NCI-H2196 treated with DMSO at 0.1 percent for 48 hours (cell line): Measurements from ENCODE around the gene U2AF2.
A peak's percentile ranks its signal among the peaks of the same experiment; 100 is the strongest.

Source experiments
- DNase-seq: peaks from one replicate; lab custom pipeline; 2025; ENCODE audit not compliant: unreplicated experiment; lab: John Stamatoyannopoulos, UW

Gene U2AF2

DNA sequence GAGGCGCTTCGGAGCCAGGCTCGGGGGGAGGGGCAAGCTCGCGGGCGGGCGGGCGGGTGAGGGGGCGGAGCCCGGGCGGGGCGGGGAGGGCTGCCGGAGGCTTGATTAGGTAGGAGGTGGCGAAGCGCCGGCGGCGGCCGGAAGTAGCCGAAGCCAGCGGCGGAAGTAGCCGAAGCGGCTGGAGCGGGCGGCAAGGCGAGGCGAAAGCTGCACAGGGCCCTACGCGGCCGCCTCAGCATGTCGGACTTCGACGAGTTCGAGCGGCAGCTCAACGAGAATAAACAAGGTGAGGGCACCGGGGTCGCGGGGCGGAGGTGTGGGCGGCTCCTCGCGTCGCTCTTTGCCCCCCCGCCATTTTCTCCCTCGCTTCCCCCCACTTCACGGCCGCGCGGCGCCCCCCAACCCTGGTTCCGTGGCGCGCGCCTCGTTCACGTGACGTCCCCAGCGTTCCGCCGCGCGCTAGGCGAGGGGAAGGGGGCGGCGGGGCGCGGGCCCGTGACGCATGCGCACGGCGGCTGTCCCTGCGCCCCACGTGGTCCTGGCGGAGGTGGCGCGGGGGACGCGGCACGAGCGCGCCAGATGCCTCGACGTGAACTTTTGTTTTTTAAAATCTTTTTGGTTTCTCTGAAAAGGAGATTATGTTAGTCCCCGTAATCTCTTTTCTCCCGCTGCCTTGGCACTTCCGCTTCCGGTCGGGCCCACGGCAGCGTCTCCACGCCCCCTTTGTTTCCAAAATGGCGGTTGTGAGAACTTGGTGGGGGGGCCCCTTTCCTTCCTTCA, at the start of gene U2AF2:
Gene U2AF2, plus strand, starts transcription at position 168 of the 780 bp plus-strand sequence. Its CDS starts 70 bp downstream, at position 238.
- peak; percentile 92 for DNase-seq

DNA sequence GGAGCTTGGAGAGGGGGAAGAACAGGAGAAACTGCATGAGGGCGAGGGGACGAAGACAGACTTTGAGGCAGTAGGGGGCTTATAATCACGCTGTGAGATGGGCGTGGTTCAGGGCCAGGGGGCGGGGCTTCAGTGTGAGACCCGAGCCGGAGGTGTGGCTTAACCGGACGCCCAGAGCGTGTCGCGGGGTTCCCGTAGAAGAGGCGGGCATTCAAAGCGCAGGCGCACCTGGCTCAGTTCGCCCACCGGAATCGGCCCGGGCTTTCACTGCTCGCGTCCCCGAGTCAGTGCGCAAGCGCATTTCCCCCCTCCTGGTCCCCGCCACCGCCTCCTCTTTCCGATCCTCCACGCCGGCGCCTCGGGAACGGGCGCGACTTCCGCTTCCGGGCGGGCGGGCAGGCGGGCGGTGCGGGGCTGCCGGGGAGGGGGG, 49.6 kb upstream of the U2AF2 start:
- peak; percentile 97 for DNase-seq

DNA sequence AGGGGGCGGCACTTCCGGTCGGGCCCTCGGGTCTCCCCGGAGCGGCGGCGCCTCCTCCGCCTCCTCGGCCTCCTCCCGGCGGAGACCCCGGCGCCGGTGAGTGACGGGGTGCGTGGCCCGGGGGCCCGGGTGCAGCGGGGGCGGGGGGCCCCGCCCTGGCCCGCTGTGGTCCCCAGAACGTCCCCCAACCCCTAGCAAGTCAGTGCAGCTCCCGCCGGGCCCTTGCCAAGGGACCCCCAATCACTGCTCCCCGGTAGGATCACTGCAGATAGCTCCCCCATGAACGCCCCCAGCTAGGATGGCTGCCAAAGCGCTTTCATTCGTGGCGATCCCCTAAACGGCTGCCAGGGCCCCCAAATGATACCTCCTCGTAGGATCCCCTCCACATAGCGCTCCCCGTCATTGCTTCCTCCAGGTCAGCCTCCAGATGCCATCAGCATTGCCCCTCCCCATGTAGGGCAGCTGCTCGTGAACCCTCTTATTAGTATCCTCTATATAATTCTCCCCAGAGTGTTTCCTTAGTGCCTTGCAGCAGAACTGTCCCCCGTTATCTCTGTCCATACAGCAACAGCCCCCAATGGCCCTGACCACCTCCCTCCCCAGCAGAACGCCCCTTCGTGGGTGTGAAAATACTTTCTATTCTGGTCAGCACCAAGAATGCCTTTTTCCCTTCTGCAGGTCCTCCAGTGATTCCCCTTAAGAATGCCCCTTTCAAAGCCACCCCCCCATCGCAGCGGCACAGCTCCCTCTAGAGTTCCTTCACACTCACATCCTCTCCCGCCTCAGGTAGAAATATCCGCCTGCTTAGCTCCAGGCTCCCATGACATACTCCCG, 49.0 kb upstream of the U2AF2 start, which contains the start of gene ZNF865:
Gene ZNF865, plus strand, starts transcription at position 11 of the 834 bp plus-strand sequence. CDS start 7,972 bp downstream, outside the sequence.
- DNase-seq: peak; percentile 78

DNA sequence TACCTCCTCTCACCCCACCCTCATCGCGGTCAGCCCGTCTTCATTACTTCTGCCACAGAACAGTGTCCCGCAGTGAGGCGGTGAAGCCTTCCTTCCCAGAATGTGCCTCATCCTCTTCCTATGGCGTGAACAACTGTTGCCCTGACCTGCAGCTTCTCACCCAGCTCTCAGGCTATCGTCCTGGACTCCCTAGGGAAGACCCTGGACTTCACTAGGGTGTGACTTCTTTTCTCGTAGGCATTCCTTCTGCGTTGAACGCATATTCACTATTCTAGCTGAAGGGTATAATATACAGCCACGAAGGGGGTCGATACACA, 48.4 kb upstream of the U2AF2 start:
- no peak for DNase-seq

DNA sequence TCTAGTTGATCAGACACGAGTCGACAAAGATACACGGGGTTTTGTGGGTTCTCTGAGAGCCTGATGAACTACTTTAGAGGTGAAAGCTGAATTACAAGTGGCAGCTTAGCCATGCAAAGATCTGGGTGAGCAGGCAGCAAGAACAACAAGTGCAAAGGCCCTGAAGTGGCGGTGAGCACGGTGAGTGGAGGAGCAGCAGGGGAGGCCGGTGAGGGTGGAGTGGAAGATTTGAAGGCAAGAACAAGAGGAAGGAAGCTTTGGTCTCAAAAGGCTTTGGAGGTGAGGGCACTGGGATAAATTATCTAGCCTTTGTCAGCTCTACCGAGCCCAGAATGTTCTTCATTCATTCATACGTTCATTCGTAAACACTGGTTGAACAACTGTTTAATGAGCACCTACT, 48.0 kb upstream of the U2AF2 start:
- DNase-seq: no peak

DNA sequence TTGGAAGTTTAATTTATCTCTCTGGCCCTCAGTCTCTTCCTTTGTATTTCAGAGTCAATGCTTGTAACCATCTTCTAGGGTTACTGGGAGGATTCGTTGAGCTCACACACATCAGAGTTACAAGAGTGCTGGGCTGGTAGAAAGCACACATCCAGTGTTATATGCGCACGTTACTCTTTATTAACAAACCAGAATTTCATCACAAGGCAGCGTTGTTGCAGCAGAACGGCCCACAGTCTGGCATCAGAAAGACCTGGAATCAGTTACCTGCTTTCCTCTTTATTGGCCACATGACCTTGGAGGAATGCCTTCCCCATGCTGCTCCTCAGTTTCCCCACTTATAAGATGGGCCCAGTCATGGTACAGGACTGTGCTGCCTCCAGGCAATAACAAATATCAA, 45.5 kb upstream of the U2AF2 start:
- DNase-seq: no peak

DNA sequence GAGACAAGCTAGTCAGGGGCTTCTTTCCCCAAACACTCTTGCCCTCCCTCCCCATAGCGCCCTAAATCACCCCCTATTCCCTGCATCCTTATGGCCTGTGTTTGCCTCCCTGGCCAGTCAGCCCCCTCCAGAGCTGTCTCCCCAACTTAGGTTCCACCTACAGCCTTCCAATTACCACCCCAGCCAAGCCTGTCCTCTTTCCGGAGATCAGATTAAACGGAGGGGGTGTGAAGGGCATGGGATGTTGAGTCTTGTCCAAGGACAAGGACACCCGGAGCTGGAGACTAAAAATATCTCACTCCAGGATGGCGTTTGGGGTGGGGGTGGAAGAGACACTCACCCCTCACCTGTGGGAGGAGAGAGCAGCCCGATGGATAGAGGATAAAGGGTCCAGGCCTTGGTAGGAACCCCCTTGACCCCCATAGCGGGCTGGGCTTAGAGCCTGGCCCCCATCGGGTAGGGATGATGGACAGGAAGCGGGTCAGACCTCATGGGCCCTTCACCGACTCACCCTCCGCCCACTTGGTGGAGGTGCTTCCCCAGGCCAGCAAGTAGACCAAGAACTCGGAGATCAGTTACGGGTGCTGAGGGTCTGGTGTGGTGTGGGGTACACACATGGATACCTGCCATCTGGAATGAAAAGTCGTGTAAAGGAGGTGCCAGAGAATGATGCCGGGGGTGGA, 43.4 kb upstream of the U2AF2 start:
- no peak for DNase-seq

DNA sequence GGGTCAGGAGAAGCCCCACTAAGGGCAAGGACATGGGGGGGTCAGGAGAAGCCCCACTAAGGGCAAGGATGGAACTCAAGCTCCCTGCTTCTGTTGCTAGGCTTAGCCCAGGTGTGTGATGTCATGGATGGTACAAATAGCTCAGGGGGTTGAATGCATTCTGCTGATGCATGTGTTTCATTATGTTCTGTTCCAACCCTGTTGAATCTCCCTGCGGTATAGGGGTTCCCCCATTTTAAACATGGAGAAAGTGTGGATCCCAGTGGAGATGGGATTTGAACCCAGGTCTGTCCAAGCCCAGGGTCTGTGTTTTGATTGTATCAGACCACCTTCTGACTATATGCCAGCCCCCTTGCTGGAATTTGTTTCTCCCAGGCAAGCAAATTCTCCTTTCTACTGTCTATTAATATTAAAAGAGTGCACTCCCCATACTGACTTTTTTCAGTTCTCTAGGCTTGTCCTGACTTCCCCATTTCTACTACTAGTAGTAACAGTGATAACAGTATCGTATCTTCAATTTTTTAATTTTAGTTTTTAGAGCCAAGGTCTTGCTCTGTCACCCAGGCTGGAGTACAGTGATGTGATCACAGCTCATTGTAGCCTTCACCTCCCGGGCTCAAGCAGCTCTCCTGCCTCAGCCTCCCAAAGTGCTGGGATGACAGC, 42.7 kb upstream of the U2AF2 start:
- DNase-seq: no peak

DNA sequence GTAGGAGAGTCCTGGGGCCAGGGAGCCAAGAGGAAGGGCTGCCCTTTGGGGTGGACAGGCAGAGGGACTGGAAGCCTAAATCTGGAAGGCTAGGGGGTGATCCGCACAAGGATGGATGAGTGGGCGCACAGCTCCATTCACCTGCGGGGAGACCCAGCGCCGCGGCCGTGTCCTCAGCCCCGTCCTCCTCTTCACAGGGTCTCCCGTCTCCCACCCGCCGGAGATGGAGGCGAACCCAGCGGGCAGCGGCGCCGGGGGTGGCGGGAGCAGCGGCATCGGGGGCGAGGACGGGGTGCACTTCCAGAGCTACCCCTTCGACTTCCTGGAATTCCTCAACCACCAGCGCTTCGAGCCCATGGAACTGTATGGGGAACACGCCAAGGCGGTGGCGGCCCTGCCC, 41.4 kb upstream of the U2AF2 start:
- DNase-seq: no peak

DNA sequence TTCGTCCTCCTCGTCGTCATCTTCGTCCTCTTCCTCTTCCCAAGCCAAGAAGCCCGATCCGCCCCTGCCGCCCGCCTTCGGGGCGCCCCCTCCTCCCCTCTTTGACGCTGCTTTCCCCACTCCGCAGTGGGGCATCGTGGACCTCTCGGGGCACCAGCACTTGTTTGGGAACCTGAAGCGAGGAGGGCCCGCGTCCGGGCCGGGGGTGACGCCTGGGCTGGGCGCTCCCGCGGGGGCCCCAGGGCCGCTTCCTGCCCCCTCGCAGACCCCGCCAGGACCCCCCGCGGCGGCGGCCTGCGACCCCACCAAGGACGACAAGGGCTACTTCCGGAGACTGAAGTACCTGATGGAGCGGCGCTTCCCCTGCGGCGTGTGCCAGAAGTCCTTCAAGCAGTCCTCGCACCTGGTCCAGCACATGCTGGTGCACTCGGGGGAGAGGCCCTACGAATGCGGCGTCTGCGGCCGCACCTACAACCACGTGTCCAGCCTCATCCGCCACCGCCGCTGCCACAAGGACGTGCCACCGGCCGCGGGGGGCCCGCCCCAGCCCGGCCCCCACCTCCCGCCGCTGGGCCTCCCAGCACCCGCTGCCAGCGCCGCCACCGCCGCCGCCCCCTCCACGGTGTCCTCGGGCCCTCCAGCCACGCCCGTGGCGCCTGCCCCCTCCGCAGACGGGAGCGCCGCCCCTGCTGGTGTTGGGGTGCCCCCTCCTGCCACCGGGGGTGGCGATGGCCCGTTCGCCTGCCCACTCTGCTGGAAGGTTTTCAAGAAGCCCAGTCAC, 40.7 kb upstream of the U2AF2 start:
- no peak for DNase-seq

DNA sequence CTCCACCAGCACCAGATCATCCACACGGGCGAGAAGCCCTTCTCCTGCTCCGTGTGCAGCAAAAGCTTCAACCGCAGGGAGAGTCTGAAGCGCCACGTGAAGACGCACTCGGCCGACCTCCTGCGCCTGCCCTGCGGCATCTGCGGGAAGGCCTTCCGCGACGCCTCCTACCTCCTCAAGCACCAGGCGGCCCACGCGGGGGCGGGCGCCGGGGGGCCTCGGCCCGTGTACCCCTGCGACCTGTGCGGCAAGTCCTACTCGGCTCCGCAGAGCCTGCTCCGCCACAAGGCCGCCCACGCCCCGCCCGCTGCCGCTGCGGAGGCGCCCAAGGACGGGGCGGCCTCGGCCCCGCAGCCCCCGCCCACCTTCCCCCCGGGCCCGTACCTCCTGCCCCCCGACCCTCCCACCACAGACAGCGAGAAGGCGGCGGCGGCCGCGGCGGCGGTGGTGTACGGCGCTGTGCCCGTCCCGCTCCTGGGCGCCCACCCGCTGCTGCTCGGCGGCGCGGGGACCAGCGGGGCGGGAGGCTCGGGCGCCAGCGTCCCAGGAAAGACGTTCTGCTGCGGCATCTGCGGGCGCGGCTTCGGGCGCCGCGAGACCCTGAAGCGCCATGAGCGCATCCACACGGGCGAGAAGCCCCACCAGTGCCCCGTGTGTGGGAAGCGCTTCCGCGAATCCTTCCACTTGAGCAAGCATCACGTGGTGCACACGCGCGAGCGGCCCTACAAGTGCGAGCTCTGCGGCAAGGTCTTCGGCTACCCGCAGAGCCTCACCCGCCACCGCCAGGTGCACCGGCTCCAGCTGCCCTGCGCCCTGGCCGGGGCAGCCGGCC, 39.9 kb upstream of the U2AF2 start:
- DNase-seq: no peak

DNA sequence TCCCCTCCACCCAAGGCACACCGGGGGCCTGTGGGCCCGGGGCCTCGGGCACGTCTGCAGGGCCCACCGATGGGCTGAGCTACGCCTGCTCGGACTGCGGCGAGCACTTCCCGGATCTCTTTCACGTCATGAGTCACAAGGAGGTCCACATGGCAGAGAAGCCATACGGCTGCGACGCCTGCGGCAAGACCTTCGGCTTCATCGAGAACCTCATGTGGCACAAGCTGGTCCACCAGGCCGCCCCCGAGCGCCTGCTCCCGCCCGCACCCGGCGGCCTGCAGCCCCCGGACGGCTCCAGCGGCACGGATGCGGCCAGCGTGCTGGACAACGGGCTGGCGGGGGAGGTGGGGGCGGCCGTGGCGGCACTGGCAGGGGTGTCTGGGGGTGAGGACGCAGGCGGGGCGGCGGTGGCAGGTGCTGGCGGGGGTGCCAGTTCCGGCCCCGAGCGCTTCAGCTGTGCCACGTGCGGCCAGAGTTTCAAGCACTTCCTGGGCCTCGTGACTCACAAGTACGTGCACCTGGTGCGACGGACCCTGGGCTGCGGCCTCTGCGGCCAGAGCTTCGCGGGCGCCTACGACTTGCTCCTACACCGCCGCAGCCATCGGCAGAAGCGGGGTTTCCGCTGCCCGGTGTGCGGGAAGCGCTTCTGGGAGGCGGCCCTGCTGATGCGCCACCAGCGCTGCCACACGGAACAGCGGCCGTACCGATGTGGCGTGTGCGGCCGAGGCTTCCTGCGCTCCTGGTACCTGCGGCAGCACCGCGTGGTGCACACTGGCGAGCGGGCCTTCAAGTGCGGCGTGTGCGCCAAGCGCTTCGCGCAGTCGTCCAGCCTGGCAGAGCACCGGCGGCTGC, 39.1 kb upstream of the U2AF2 start:
- no peak for DNase-seq

DNA sequence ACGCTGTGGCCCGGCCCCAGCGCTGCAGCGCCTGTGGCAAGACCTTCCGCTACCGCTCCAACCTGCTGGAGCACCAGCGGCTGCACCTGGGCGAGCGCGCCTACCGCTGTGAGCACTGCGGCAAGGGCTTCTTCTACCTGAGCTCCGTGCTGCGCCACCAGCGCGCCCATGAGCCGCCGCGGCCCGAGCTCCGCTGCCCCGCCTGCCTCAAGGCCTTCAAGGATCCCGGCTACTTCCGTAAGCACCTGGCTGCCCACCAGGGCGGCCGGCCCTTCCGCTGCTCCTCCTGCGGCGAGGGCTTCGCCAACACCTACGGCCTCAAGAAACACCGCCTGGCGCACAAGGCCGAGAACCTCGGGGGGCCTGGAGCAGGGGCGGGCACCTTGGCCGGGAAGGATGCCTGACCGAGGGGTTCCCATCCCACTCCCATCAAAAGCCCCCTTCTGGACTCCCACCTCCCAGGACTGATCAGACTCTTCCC, 38.4 kb upstream of the U2AF2 start:
- DNase-seq: no peak

DNA sequence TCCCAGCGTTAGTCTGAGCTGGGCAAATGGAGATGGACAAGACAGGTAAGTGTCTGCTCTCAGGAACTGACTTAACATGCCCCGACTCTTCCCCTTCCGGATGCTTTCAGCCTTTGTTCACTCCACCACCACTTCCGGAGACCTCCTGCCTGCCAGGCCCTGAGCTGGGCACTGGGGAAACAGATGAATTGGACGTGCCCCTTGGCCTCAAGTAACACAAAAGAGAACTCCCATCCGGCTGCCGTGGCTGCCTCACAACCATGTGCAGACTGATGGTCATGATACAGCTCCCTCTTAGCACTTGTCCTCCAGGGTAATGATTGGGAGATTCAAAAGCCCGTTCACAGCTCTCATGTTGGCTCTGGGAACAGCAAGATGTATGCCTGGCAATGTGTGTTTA, 37.4 kb upstream of the U2AF2 start:
- no peak for DNase-seq

DNA sequence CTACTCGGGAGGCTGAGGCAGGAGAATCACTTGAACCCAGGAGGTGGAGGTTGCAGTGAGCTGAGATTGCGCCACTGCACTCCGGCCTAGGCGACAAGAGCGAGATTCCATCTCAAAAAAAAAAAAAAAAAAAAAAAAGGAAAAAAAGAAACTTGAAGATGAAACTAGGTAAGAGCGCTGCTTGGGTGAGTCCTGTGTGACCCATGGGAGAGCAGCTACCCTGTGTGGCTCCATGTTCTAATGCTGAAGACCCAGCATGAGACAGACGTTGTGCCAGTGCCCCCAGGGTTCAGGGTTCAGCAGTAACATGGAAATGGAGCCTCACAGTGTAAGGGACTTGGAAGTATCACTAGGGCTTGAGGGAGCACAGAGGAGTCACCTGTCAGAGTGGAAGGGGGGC, 36.4 kb upstream of the U2AF2 start:
- no peak for DNase-seq

DNA sequence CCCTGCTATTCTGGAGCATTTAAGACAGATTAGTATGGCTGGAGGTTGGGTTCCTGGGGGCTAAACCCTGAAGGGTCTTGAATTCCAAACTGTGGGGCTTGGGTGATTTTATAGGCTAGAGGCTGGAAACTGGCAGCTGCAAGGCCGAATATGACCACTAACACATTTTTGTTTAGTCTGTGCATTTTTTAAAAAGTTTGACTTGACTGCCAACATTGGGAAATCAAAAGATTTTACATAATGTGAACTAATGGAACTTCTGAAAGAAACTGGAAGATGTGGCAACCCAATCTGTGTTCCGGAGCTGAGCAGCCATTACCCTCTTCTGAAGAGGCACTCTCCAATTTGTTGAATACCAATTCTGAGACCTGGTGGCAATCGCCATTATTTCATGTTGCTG, 35.5 kb upstream of the U2AF2 start:
- no peak for DNase-seq

DNA sequence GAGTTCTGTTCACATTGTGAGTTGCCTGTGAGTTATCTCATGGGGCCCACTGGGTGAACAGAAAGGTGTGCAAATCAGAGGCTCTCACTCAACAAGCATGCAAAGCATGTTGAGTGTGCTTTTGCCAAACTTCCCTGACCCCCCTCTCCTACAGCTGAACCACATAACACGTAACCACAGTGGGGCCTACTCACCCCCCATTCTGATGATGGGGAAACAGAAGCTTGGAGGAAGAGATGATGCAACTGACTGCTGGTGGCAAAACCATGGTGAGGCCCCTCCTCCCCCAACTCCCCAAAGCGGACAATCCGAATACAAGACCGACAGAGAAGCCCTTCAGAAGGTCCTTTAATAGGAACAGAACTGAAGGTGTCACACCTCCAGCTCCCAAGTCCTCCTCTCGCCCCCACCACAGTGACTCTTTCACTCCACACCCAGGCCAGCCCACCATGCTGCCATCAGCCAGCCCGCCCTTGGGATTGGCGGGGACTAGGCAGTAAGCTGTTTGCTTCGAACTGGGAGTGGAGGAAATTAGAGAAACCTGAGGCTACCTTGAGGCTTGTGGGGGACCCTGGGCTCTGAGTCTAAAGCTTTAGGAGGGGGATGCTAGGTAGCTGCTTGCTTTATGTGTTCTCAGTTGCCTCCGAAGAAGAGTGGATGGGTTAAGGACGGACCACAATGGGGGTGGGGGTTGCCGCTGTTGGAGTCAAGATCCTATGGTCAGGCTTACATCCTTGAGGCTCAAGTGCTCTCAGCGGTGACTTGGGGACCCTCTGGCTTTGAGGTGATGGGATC, 34.2 kb upstream of the U2AF2 start:
- DNase-seq: no peak

DNA sequence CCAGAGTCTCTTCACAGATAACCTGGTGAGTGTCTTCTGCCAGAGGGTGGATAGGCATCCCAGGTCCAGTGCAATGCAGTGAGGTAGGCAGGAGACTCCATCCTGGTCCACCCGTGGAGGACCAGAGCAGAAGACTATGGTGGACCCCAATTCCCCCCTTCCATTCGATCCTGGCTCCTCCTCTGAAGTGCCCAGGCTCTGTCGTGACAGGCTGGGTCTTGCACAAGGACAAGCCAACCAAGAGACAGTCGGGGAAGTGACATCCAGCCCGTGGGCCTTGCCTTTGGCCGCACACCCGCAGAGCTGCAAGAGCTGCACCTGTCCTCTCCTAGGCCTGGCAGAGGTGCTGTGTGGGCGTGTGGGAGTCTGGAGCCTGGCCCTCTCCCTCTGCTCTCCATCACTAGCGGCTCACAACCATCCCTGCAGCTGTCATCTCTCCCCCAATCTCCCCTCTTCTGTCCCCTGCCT, 33.6 kb upstream of the U2AF2 start:
- no peak for DNase-seq
